ENCODE data around the gene COL5A3. TPM values are rescaled to one million over a fixed set of nuclear protein-coding genes. Genes with fewer than 3 reads are reported as not detected.

COL5A3 gene
- total and polyA plus RNA-seq, 3 donors from 2014 or later, result 5.5 to 7.6 (median 7.0) TPM

DNA sequence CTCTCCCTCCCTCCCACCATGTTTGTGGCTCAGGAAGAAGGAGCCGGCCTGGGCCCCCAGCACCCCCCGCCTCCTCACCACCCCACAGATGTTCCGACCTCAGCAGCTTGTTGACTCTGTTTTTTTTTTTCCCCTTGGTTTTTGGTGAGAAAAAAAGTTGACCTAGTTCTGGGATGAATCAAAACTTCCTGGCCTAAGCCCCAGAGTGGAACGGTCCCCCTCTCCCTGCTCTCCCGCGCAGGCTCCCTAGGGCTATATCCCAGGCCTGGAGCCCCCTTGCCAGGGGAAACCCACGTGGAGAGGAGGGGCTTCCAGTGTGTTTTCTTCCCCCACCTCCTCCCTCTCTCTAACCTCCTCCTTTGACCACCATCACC is 4.0 kb downstream of the COL5A3 start:
- Histone ChIP-seq H3K9me3 (no peaks in the 10 kb centered on the region), H3K36me3 (ENCODE audit: low read depth, missing control alignments) (no peaks in the 10 kb centered on the region), H3K4me1 (peaks cover 44% of the 10 kb centered on the region), H3K27me3 (no peaks in the 10 kb centered on the region), H3K4me3 (no peak overlapping the region), H3K27ac (peak overlapping the region; percentile 59 to 84)
- WGBS, 2 donors, result 38 to 45% methylated on average over 7 of the region's 7 CpGs
- intact Hi-C loops (cut with DNase I; ENCODE audit: low total_unique reads), result loop anchor here (10.0 kb wide), 1 partner anchor 72 kb away; the partner anchor contains the start of gene OLFM2
- DNase-seq, result peak; percentile 50
- TF ChIP-seq, protein P1, sequence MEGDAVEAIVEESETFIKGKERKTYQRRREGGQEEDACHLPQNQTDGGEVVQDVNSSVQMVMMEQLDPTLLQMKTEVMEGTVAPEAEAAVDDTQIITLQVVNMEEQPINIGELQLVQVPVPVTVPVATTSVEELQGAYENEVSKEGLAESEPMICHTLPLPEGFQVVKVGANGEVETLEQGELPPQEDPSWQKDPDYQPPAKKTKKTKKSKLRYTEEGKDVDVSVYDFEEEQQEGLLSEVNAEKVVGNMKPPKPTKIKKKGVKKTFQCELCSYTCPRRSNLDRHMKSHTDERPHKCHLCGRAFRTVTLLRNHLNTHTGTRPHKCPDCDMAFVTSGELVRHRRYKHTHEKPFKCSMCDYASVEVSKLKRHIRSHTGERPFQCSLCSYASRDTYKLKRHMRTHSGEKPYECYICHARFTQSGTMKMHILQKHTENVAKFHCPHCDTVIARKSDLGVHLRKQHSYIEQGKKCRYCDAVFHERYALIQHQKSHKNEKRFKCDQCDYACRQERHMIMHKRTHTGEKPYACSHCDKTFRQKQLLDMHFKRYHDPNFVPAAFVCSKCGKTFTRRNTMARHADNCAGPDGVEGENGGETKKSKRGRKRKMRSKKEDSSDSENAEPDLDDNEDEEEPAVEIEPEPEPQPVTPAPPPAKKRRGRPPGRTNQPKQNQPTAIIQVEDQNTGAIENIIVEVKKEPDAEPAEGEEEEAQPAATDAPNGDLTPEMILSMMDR (IDR thresholded peaks at IDR 0.05), result no peak
- TF ChIP-seq POLR2A (IDR thresholded peaks at IDR 0.05), result no peak

DNA sequence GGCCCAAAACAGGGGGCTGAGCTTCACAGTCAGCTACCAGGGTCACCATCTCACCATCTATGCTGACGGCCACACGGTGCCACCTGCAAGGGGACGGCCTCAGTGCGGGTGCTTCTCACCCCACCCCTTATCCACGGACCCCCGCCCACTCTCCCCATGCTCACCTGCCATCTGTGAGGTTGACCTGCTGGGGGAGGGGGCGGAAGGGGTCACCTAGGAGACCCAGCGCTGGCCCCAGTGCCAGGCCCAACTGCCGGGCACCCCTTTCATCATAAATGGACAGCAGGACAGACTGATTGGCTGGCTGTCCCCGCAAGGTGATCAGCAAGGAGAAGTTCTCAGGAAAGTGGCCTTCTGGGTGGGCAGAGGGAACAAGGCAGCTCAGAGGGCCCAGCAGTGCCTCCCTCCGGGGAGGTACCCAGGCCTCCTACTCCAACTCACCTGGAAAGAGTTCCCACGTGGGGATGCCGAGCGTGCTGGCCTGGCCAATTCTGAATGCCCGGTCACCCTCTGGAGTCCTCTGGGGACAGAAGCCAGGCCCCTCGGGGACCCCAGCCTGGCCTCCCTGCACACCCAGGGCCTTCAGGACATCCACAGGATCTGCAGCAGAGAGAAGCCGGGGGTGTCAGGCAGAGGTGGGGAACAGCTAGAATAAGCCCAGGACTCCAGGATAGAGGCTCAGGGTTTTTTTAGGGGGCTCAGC is 4.5 kb downstream of the COL5A3 start:
- Histone ChIP-seq H3K9me3 (no peaks in the 10 kb centered on the region), H3K36me3 (ENCODE audit: low read depth, missing control alignments) (no peaks in the 10 kb centered on the region), H3K4me1 (peaks cover 44% of the 10 kb centered on the region), H3K4me3 (no peak overlapping the region), H3K27ac (peak overlapping the region; percentile 50 to 59), H3K27me3 (no peaks in the 10 kb centered on the region)
- intact Hi-C loops (cut with DNase I; ENCODE audit: low total_unique reads), result loop anchor here (10.0 kb wide), 1 partner anchor 71 kb away; the partner anchor contains the start of gene OLFM2
- WGBS, 2 donors, result 71 to 76% methylated on average over 9 to 17 of the region's 17 CpGs
- no peak for DNase-seq
- TF ChIP-seq, protein P1 (IDR thresholded peaks at IDR 0.05), result no peak
- no peak for TF ChIP-seq POLR2A (IDR thresholded peaks at IDR 0.05)

DNA sequence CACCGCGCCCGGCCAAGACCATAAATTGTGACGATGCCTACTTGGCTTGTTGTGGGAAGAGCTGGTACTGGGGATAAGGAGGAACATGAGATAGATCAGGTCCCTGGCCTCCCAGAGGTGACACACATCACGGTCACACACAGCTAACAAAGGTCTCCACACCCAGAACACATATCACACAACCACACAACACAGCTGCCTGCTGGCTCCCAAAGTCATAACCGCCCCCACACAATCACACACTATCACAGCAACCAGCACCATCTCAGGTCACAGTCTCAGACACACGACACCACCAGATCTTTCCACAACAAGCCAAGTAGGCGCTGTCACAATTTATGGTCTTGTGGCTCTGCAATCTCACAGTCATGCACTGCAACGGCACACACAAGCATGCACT is 5.7 kb downstream of the COL5A3 start:
- peaks cover 33% of the 10 kb centered on the region for H3K4me1 ChIP-seq

DNA sequence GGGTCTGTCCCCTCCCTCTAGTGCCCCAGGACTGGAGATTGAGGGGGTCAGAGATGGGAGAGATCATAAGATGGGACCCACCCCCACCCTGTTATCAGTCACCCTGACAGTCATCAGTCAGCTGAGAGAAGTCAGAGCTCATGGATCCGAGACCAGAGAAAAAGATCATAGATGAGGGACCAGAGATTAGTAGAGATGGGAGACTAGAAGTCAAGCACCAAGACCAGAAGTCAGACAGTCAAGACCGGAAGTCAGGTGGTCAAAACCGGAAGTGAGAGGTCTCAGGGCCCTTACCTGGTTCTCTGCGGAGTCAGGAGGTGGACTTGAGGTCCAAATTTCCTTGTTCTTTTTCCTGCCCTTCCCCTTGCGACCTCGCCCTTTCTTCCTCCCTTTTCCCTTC is 7.0 kb downstream of the COL5A3 start:
- no peak overlapping the region for H3K27ac ChIP-seq
- intact Hi-C loops (cut with DNase I; ENCODE audit: low total_unique reads), result loop anchor here (10.0 kb wide), 1 partner anchor 68 kb away; the partner anchor contains the start of gene OLFM2
- peaks cover 22% of the 10 kb centered on the region for H3K4me1 ChIP-seq

More for the DNA sequence above, 5.7 kb downstream of the COL5A3 start:
- Histone ChIP-seq H3K27ac (no peak overlapping the region), H3K4me3 (no peak overlapping the region), H3K27me3 (no peaks in the 10 kb centered on the region), H3K9me3 (no peaks in the 10 kb centered on the region), H3K36me3 (ENCODE audit: low read depth, missing control alignments) (no peaks in the 10 kb centered on the region)
- TF ChIP-seq POLR2A (IDR thresholded peaks at IDR 0.05), result no peak
- TF ChIP-seq, protein P1 (IDR thresholded peaks at IDR 0.05), result no peak
- WGBS, 2 donors, result 85 to 92% methylated on average over 9 of the region's 9 CpGs
- no peak for DNase-seq
- intact Hi-C loops (cut with DNase I; ENCODE audit: low total_unique reads), result loop anchor here (10.0 kb wide), 1 partner anchor 70 kb away; the partner anchor contains the start of gene OLFM2

More for the DNA sequence above, 7.0 kb downstream of the COL5A3 start:
- Histone ChIP-seq H3K36me3 (ENCODE audit: low read depth, missing control alignments) (no peaks in the 10 kb centered on the region), H3K9me3 (no peaks in the 10 kb centered on the region), H3K27me3 (no peaks in the 10 kb centered on the region), H3K4me3 (no peak overlapping the region)
- no peak for DNase-seq
- no peak for TF ChIP-seq POLR2A (IDR thresholded peaks at IDR 0.05)
- TF ChIP-seq, protein P1 (IDR thresholded peaks at IDR 0.05), result no peak
- 83 to 92% methylated on average over 5 to 6 of the region's 6 CpGs for WGBS, 2 donors

All from testis (tissue), 3 donors.